Effector CD8-positive, alpha-beta T cell (primary cell): ENCODE data around the gene EXOSC10.
"Not testable (repeated sequence)": the region's sequence is repeated elsewhere in the genome, so short reads cannot be mapped to it uniquely, and the experiment has no call there.

Experiments
- DNase-seq: peaks from one replicate; lab custom pipeline; 2025; lab: John Stamatoyannopoulos, UW

EXOSC10 gene

DNA sequence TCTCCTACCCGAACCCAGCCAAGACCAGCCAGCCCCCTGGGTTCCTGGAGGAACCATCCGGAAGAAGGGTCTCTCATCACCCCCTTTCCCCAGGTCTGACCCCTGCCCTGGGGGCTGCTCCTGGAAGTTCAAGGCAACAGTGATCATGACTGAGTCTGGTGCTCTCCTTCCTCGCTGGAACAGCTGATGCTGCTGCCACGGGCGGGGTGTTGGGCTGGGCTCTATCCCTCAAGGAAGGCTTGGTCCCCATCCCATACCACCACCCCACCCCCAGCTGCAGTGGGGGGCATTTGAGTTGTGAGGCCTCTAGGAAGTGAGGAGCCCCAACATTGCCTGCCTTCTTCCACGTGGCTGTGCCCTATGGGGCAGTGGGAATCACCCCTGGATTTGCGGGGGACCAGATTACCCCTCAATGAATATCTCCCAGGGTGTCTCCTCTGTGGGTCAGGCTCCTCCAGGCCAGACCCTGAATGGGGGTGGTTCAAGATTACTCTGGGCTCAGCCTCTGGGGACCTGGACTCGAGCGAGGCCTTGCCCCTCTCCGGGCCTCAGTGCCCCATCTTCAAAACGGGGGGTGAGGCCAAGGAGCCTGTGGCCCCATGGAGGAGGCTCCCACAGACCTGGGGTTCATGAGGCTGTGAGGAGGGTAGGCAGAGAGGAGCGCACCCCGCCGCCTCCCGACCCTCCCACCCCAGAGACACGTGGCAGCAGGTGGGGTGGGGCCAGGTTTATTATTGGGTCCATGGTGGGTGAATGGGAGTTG is 55.4 kb downstream of the EXOSC10 start:
- DNase-seq = no peak

DNA sequence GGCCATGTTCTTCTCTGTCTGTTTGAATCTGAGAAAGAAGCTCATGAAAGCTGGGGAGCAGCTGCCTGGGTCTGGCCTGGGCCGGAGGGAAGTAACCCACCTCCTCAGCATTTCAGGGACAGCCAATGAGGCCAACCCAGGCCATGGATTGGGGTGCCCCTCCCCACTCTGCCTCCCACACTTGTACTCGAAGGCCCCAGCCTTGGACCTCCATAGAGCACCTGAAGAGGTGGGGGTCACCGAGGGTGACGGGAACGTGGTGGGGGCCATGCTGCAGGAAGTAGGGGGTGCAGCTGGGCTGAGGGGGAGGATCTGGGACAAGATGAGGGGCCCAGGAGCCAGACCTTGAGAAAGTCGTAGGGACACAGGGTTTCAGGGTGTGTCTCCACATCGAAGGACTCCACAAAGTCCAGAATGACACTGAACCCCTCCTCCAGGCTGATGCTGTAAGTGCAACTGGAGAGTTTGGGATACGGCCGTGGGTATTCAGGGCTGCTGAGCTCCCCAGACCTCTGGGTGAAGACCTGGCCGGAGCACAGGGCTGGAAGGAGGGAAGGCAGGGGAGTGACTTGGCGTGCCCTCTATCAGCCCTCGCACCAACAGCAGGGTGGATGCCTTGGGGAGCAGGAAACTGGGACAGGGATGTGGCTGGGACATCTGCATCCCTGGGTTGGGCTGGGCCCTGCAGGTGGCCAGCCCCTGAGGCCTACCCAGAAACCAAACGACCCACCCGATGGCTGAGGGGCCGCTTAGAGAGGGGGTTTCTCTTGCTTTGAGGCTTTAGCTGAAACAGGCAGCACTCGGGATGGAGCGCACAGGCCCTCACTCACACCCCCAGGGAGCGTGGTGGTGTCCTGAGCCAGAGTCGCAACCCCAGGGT is 56.4 kb downstream of the EXOSC10 start:
- DNase-seq = no peak

DNA sequence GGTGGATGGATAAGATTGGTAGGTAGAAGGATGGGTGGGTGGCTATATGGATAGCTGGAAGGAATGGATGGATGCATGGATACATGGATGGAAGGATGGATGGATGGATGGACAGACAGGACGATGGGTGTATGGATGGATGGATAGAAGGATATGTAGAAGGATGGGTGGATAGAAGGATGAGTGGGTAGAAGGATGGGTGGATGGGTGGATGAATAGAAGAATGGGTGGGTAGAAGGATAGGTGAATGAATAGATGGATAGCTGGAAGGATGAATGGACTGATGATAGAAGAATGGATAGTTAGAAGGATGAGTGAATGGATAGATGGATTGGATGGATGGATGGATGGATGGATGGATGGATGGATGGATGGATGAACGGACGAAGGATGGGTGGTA is 57.6 kb downstream of the EXOSC10 start:
- DNase-seq = no peak

DNA sequence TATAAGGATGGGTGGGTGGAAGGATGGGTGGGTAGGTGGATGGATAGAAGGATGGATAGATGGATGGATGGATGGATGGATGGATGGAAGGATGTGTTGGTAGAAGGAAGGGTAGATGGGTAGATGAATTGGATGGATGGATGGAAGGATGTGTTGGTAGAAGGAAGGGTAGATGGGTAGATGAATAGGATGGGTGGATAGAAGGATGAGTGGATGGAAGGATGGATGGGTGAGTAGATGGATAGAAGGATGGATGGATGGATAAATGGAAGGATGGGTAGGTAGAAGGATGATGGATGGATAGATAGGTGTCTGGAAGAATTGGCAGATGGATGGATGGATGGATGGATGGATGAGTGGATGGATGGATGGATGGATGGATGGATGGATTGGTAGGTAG is 58.6 kb downstream of the EXOSC10 start:
- no peak for DNase-seq

DNA sequence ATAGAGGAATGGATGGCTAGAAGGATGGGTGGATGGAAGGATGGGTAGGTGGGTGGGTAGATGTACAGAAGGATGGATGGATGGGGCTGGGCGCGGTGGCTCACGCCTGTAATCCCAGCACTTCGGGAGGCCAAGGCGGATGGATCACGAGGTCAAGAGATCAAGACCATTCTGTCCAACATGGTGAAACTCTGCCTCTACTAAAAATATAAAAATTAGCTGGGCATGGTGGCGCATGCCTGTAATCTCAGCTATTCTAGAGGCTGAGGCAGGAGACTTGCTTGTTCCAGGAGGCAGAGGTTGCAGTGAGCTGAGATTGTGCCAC is 59.6 kb downstream of the EXOSC10 start:
- not testable (repeated sequence) for DNase-seq

DNA sequence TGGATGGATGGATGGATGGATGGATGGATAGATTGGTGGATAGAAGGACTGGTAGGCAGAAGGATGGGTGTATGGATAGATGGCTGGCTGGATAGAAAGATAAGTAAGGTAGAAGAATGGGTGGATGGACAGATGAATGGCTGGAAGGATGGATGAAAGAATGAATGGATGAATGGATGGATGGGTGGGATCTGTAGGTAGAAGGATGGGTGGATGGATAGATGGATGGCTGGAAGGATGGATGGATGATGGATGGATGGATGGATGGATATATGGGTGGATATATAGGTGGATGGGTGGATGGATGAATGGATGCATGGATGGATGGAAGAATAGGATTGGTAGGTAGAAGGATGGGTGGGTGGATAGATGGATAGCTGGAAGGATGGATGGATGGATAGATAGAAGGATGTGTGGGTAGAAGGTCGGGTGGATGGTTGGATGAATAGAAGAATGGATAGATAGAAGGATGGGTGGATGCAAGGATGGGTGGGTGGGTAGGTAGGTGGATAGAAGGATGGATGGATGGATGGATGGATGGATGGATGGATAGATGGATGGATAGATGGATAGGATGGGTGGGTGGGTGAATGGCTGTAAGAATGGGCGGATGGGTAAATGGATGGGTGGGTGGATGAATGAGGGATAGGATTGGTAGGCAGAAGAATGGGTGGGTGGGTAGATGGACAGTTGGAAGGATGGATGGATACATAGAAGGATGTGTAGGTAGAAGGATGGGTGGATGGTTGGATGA is 60.1 kb downstream of the EXOSC10 start:
- DNase-seq = no peak

DNA sequence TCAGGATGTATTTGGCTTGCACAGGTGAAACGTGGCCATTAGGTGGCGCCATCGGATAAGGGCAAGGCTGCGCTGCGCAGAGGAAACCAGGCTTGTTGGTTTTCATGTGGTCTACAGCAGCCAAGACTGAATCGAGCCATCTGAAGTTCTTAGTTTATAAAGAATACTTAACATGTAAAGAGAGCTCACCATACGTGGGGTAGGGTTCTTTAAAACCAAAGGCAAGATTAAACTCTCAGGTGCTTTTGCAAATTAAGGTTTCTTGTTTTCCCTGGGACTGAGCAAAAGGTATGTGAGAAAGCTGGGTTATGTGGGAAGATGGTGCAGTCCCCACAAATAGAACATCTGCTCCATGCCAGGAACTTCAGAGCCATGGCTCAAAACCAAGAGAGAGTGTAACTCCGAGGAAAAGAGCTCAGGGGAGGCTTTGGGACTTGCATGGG is 61.9 kb downstream of the EXOSC10 start:
- peak; percentile 83 for DNase-seq

DNA sequence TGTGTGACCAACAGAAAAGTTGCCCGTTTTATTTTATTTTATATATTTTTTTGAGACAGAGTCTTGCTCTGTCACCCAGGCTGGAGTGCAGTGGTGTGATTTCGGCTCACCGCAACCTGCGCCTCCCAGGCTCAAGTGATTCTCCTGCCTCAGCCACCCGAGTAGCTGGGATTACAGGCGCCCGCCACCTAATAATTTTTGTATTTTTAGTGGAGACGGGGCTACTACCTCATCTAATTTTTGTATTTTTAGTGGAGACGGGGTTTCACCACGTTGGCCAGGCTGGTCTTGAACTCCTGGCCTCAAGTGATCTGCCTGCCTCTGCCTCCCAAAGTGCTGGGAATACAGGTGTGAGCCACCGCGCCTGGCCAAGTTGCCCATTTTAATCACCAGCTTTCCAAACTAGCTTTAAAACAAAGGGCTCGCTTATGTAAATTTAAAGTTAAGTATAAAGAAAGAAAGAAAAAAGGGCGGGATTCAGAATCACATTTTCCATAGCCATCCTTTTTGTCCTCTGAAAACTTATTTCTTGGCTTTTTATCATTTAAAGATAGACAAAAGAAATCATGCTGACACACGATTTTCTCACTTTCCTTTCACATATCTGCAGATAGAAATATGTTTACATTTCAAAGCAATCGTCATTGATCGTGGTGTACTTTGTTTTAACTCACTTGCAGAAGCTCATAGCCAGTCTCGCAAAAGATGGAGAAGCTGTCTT is 62.5 kb downstream of the EXOSC10 start:
- DNase-seq = not testable (repeated sequence)

DNA sequence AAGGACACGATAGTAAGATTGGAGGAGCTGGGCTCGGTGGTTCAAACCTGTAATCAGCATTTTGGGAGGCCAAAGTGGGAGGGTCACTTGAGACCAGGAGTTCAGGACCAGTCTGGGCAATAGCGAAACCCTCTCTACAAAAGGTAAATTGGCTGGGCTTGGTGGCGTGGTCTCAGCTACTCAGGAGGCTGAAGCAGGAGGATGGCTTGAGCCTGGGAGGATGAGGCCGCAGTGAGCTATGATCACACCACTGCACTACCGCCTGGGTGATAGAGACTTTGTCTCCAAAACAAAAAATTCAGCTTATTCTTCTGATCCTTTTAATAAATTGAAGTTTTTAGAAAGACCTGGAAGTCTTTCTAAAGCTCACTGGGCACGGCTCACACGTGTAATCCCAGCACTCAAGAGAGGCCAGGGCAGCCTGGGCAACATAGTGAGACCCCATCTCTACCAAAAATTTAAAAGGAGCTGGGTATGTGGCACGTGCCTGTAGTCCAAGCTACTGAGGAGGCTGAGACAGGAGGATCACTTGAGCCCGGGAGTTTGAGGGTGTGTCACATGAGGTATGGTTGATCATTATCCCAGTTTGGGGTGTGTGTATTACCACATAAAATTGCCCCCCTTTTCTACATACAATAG is 67.9 kb downstream of the EXOSC10 start:
- DNase-seq = no peak

DNA sequence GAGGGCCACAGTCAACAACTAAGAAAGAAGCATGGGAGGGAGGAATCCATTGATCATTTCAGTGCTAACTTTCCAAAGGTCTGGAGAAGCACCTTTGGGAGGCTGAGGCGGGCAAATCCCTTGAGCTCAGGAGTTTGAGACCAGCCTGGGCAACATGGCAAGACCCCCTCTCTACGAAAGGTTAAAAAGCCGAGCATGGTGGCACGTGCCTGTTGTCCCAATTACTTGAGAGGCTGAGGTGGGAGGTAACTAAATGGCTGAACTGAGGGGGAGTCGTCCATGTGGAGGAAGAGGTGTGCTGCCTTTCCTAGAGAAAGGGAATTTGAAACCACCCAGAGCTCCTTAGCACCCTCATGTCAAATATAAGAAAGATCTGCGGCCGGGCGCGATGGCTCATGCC is 68.8 kb downstream of the EXOSC10 start:
- DNase-seq = no peak

DNA sequence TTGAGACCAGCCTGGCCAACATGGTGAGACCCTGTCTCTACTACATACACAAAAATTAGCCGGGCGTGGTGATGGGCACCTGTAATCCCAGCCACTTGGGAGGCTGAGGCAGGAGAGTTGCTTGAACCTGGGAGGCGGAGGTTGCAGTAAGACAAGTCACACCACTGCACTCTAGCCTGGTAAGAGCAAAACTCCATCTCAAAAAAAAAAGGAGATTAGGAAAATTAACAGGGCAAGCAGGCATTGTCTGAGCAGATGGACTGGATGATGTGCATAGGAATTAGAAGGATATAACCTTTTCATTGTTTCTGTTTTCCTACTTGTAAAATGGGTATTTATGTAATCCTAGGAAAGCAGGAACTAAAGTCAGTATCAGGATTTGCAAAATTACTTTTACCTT is 71.7 kb downstream of the EXOSC10 start:
- DNase-seq = no peak

DNA sequence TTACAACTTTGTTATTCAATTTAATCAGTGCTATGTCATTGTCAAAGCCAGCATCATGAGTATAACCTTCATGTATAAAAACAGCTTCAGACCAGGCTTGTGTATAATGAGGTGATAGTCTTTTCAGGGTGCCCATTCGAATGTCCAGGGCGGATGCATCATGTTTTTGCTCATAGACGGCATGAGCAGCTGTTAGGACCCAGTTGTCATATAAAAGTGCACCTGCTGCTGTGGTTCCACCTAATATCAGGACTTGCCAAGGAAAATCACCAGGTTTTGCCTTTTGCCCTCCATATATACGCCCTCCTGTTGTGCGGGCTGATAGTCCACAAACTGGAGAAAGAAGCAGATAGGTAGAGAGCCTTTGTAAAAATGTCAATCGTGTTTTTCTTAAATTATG is 72.4 kb downstream of the EXOSC10 start:
- no peak for DNase-seq

DNA sequence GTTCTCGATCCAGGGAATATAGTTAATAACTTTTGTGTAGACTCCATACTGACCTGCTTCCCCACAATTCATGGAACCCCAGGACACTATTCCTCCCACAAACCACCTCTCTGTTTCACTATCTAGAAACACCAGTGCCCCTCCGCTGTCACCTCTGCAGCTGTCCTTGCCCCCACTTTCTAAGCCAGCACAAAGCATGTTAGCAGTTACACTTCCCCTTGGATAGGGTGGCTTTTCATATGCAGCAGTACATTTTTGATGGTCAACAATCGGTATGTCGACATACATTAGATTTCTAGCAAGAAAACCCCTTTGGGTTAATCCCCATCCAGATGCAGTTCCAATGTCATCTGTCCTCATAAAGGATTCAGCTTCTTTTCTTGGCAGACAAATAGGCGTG is 72.8 kb downstream of the EXOSC10 start:
- DNase-seq = no peak

DNA sequence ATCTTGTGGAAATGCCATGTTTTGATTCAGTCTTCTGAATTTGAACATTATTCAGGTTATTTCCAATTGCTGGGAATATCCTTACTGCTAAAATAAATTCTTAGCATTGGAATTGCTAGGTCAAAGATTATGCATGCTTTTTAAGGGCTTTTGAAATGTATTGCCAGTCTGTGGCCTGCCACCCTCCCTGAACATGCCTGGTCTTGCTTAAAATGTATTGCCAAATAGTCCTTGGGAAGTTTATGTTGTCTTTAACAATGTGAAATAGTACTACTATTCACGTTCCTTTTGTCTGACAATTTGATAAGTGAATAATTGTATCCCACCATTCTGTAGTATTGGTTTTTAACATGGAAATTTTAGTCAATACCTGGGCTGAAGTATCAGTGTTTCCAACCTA is 73.6 kb downstream of the EXOSC10 start:
- no peak for DNase-seq

DNA sequence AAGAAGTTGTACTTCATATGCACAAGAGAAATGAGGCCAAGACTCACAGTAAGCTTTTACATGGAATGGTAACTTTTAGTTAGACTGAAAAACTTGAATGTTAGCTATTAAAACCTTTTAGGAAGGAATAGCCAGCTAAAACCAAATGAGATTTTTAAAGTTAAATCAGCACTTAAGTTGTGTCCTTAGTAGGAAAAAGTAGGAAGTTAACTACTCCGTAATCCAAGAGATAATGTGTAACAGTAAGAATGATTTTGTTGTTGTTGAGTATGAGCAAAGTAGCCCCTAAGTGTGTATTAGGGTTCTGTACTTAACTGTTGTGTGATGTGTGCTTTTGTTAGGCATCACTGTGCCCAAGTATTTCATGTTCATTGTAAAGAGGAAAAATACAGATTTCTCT is 74.1 kb downstream of the EXOSC10 start:
- no peak for DNase-seq

DNA sequence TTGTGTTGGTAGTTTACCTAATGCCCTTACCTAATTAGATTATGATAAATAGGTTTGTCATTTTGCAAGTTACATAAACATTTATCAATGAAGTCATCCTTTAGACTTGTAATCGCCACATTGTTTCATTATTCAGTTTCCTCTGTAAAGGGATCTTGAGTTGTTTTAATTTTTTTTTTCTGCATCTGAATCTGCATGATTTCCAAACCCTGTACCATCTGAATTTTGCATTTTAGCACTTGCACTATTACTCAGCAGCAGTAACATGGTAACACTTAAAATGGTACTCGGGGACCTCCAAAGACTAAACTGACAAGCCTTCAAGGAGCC is 74.8 kb downstream of the EXOSC10 start:
- no peak for DNase-seq

DNA sequence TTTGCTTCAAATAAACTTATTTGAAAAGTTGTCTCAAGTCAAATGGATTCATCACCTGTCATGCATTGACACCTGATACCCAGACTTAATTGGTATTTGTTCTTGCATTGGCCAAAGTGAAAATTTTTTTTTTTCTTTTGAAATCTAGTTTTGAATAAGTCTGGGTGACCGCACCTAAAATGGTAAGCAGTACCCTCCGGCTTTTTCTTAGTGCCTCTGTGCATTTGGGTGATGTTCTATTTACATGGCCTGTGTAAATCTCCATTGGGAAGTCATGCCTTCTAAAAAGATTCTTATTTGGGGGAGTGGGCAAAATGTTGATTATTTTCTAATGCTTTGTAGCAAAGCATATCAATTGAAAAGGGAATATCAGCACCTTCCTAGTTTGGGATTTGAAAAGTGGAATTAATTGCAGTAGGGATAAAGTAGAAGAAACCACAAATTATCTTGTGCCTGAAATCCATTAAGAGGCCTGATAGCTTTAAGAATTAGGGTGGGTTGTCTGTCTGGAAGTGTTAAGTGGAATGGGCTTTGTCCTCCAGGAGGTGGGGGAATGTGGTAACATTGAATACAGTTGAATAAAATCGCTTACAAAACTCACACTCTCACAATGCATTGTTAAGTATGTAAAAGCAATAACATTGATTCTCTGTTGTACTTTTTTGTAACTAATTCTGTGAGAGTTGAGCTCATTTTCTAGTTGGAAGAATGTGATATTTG is 75.4 kb downstream of the EXOSC10 start:
- DNase-seq = no peak

DNA sequence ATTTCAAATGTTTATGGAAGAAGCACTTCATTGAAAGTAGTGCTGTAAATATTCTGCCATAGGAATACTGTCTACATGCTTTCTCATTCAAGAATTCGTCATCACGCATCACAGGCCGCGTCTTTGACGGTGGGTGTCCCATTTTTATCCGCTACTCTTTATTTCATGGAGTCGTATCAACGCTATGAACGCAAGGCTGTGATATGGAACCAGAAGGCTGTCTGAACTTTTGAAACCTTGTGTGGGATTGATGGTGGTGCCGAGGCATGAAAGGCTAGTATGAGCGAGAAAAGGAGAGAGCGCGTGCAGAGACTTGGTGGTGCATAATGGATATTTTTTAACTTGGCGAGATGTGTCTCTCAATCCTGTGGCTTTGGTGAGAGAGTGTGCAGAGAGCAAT is 76.5 kb downstream of the EXOSC10 start:
- no peak for DNase-seq

DNA sequence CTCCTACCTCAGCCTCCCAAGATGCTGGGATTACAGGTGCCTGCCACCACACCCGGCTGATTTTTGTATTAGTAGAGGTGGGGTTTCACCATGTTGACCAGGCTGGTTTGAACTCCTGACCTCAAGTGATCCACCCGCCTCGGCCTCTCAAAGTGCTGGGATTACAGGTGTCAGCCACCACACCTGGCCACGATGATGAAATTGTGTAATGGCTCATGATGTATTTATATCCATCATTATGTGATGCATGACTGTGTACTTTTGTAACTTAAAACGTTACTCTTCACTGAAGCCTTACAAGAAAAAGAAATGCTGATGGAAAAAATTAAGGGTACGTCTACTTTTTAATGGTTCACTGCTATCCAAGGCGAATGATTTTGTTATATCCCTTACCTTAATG is 79.7 kb downstream of the EXOSC10 start:
- no peak for DNase-seq

DNA sequence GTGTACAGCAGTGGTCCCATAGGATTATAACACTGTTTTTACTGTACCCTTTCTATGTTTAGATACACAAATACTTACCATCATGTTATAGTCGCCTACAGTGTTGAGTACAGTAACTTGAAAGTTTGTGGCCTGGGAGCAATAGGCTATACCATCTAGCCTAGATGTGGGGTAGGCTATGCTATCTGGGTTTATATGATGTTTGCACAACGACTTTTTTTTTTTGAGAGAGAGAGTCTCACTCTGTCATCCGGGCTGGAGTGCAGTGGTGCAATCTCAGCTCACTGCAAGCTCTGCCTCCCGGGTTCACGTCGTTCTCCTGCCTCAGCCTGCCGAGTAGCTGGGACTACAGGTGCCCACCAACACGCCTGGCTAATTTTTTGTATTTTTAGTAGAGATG is 80.3 kb downstream of the EXOSC10 start:
- DNase-seq = not testable (repeated sequence)
